ENCODE measurements around the gene CUBN. TPM values are rescaled to one million over a fixed set of nuclear protein-coding genes. Genes with fewer than 3 reads are reported as not detected.

The CUBN gene
- total RNA-seq, 4 donors from 2014 or later, result 9.2 to 38.9 (median 25.4) TPM

DNA sequence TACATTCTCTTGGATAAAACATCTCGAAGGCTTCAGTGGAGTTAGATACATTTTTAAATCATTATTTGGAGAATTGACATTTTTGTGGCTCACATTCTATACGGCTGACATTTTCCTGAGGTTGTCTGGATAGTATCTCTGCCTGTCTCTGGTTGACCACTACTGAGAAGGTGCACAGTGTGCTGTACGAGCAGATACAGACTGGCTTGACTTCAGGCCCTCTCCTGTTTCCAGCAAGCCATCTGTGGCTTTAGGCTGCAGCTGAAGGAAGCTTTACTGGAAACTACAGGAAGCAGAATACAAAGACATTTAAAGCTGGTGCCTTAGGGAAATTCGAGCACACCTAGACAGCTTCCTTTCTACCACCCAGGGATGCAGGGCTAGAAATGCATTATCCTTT lies 273.0 kb downstream of the CUBN start:
- 64 to 66% methylated on average over 4 of the region's 4 CpGs for WGBS, 2 donors
- no peak overlapping the region for H3K27ac ChIP-seq
- H3K36me3 ChIP-seq, result peaks cover 0 to 2% (median 0%) of the 10 kb centered on the region in 3 donors
- H3K9me3 ChIP-seq, result peaks cover 0 to 12% (median 0%) of the 10 kb centered on the region in 4 donors
- no peak for DNase-seq (ENCODE audit: low spot score in 2 of 2)
- TF ChIP-seq EP300 (IDR thresholded peaks at IDR 0.05) (peak in 1 of 2 donors; percentile 15), POLR2A (IDR thresholded peaks at IDR 0.05) (no peak)
- TF ChIP-seq, protein P1, sequence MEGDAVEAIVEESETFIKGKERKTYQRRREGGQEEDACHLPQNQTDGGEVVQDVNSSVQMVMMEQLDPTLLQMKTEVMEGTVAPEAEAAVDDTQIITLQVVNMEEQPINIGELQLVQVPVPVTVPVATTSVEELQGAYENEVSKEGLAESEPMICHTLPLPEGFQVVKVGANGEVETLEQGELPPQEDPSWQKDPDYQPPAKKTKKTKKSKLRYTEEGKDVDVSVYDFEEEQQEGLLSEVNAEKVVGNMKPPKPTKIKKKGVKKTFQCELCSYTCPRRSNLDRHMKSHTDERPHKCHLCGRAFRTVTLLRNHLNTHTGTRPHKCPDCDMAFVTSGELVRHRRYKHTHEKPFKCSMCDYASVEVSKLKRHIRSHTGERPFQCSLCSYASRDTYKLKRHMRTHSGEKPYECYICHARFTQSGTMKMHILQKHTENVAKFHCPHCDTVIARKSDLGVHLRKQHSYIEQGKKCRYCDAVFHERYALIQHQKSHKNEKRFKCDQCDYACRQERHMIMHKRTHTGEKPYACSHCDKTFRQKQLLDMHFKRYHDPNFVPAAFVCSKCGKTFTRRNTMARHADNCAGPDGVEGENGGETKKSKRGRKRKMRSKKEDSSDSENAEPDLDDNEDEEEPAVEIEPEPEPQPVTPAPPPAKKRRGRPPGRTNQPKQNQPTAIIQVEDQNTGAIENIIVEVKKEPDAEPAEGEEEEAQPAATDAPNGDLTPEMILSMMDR (IDR thresholded peaks at IDR 0.05), result no peak
- H3K4me3 ChIP-seq, result no peak overlapping the region
- peaks cover 0 to 15% (median 3%) of the 10 kb centered on the region in 4 donors for H3K4me1 ChIP-seq
- H3K27me3 ChIP-seq, result no peaks in the 10 kb centered on the region

DNA sequence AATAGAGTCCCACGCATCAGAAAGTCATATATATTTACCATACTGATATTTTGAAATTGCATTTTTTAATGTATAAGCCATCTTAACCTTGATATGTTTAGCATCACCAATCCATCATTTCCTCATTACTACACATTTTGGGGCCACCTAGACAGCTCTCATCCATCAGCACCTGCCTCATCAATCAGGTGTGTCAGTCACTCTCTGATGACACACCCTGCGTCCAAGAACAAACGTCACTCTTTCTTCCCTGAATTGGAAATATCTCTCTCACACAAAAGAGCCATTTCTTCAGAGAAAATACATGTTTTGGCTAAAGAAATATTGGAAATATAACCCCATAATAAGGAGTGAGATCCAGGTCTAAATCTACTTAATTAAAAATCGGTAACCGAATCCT lies 273.5 kb downstream of the CUBN start:
- Histone ChIP-seq H3K9me3 (peaks cover 0 to 12% (median 0%) of the 10 kb centered on the region in 4 donors), H3K4me3 (no peak overlapping the region), H3K36me3 (no peaks in the 10 kb centered on the region), H3K27ac (no peak overlapping the region), H3K4me1 (peaks cover 0 to 15% (median 3%) of the 10 kb centered on the region in 4 donors), H3K27me3 (no peaks in the 10 kb centered on the region)
- TF ChIP-seq POLR2A (IDR thresholded peaks at IDR 0.05), result no peak
- TF ChIP-seq, protein P1 (IDR thresholded peaks at IDR 0.05), result no peak
- no peak for TF ChIP-seq EP300 (IDR thresholded peaks at IDR 0.05)
- 75 to 80% methylated on average over 5 of the region's 5 CpGs for WGBS, 2 donors
- no peak for DNase-seq (ENCODE audit: low spot score in 2 of 2)

DNA sequence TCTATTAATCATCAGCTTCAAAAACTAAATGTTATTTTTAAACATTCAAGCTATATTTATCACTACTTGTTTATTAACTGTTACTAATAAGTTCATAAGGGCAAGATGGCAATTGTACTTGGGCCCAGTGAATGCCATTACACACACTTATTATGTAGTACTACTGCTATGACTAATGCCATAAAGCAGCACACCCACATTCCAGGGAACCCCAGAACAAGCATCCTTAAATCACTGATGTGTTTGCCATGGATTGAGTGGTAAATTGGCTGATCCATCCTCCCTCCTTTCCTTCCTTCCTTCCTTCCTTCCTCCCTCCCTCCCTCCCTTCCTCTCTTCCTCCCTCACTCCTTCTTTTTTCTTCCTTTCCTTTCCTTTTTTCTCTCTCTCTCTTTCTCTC lies 275.0 kb downstream of the CUBN start:
- no peaks in the 10 kb centered on the region for H3K27me3 ChIP-seq
- H3K4me1 ChIP-seq, result peaks cover 0 to 15% (median 3%) of the 10 kb centered on the region in 4 donors
- no peak overlapping the region for H3K4me3 ChIP-seq
- no peak for DNase-seq (ENCODE audit: low spot score in 2 of 2)
- no peaks in the 10 kb centered on the region for H3K36me3 ChIP-seq
- H3K9me3 ChIP-seq, result no peaks in the 10 kb centered on the region
- TF ChIP-seq, protein P1 (IDR thresholded peaks at IDR 0.05), result no peak
- TF ChIP-seq POLR2A (IDR thresholded peaks at IDR 0.05) (no peak), EP300 (IDR thresholded peaks at IDR 0.05) (no peak)
- peak overlapping the region in 1 of 4 donors; percentile 5 for H3K27ac ChIP-seq

DNA sequence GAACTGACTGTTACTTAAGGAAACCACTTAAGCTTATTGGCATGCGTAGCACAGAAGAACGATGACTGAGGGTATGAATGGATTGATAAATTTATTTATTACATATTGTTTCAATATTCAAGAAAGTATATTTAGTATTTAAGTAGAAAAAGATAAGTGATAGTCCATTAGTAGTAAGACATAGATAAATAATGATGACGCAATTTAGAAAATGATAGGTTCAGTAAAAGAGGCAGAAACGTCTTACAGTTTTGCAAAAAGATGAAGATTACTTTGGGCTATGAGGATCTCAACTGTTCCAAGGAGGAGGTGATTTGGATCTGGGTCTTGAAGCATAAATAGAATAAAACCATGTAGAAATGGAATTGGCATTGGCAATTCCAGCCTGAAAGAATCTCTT lies 275.8 kb downstream of the CUBN start:
- no peak for DNase-seq (ENCODE audit: low spot score in 2 of 2)
- H3K9me3 ChIP-seq, result no peaks in the 10 kb centered on the region
- 94% methylated on average over 4 of the region's 4 CpGs for WGBS, 2 donors
- H3K27ac ChIP-seq, result peak overlapping the region in 1 of 4 donors; percentile 5
- H3K4me1 ChIP-seq, result peaks cover 0 to 20% (median 3%) of the 10 kb centered on the region in 4 donors
- no peaks in the 10 kb centered on the region for H3K27me3 ChIP-seq
- no peaks in the 10 kb centered on the region for H3K36me3 ChIP-seq
- TF ChIP-seq, protein P1 (IDR thresholded peaks at IDR 0.05), result no peak
- TF ChIP-seq POLR2A (IDR thresholded peaks at IDR 0.05), result no peak
- no peak for TF ChIP-seq EP300 (IDR thresholded peaks at IDR 0.05)
- H3K4me3 ChIP-seq, result no peak overlapping the region

DNA sequence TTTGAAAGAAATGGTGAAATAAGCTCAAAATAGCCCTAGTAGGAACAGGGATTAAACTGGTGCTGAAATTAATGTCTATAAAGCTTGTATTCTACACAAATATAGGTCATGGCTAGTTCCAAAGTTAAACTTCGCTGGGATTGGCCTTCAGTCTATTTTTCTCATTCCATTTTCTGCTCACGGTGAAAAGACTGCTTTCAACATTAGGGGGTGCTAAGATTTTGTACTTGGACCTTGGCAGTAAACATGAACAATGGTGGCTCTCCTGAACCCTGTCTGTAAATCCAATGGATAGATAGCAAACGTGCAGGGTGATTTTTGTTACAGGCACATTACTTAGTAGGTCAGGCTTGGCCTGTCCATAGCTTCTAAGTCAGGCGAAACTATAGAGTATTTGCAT lies 276.4 kb downstream of the CUBN start:
- Histone ChIP-seq H3K36me3 (no peaks in the 10 kb centered on the region), H3K27ac (peak overlapping the region in 1 of 4 donors; percentile 41), H3K27me3 (no peaks in the 10 kb centered on the region), H3K4me3 (no peak overlapping the region), H3K9me3 (no peaks in the 10 kb centered on the region), H3K4me1 (peaks cover 0 to 26% (median 3%) of the 10 kb centered on the region in 4 donors)
- no peak for DNase-seq (ENCODE audit: low spot score in 2 of 2)
- TF ChIP-seq EP300 (IDR thresholded peaks at IDR 0.05), result no peak
- no peak for TF ChIP-seq POLR2A (IDR thresholded peaks at IDR 0.05)
- TF ChIP-seq, protein P1 (IDR thresholded peaks at IDR 0.05), result peak in 2 of 5 experiments; percentile 17
- 47 to 49% methylated on average over 4 of the region's 4 CpGs for WGBS, 2 donors

Measured in tibial nerve (tissue), 4 donors.